ENCODE data around the gene SRPRA. TPM values are rescaled to one million over a fixed set of nuclear protein-coding genes. Genes with fewer than 3 reads are reported as not detected.

Gene SRPRA
- total and polyA plus RNA-seq, 7 donors = 7.8 to 66.5 (median 53.2) TPM

DNA sequence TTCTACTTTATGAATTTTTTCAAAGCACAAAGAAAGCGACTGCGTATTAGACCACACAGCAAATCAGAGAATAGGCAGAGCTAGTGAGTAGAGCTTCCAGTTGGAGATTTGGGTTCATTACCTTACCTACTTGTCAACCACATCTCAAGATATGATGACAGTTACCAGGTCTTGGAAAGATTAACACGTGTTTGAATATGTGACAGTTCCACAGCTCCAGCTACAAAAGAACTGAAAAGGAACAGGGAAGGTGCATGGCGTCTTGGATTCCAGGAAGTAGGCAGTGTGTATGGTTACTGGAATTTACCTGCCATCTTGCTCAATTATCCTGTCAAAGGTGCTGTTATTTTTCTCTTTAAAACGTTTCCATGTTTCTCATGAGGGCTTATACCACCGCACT, 19.5 kb upstream of the SRPRA start:
- Histone ChIP-seq H3K36me3 (peaks cover 10 to 61% (median 23%) of the 10 kb centered on the region in 4 donors), H3K4me3 (no peak overlapping the region), H3K27ac (no peak overlapping the region), H3K9me3 (no peaks in the 10 kb centered on the region), H3K27me3 (no peaks in the 10 kb centered on the region), H3K4me1 (peaks cover 0 to 17% (median 10%) of the 10 kb centered on the region in 4 donors)
- TF ChIP-seq POLR2A (IDR thresholded peaks at IDR 0.05) = no peak
- TF ChIP-seq, protein P1, sequence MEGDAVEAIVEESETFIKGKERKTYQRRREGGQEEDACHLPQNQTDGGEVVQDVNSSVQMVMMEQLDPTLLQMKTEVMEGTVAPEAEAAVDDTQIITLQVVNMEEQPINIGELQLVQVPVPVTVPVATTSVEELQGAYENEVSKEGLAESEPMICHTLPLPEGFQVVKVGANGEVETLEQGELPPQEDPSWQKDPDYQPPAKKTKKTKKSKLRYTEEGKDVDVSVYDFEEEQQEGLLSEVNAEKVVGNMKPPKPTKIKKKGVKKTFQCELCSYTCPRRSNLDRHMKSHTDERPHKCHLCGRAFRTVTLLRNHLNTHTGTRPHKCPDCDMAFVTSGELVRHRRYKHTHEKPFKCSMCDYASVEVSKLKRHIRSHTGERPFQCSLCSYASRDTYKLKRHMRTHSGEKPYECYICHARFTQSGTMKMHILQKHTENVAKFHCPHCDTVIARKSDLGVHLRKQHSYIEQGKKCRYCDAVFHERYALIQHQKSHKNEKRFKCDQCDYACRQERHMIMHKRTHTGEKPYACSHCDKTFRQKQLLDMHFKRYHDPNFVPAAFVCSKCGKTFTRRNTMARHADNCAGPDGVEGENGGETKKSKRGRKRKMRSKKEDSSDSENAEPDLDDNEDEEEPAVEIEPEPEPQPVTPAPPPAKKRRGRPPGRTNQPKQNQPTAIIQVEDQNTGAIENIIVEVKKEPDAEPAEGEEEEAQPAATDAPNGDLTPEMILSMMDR (IDR thresholded peaks at IDR 0.05) = no peak
- TF ChIP-seq EP300 (IDR thresholded peaks at IDR 0.05) = no peak
- intact Hi-C loops (cut with DNase I) = no loop called here
- 89 to 92% methylated on average over 6 of the region's 6 CpGs for whole genome bisulfite sequencing, 2 donors
- no peak for DNase-seq

- no peak overlapping the region for H3K4me3 ChIP-seq
- peak; percentile 78 for DNase-seq
- H3K9me3 ChIP-seq = no peaks in the 10 kb centered on the region
- H3K36me3 ChIP-seq = peaks cover 0 to 29% (median 2%) of the 10 kb centered on the region in 4 donors
- WGBS, 2 donors = 61 to 74% methylated on average over 6 of the region's 6 CpGs
- no peak for TF ChIP-seq POLR2A (IDR thresholded peaks at IDR 0.05)
- TF ChIP-seq, protein P1 (IDR thresholded peaks at IDR 0.05) = no peak
- TF ChIP-seq POLR2AphosphoS5 (IDR thresholded peaks at IDR 0.05) = no peak
- TF ChIP-seq EP300 (IDR thresholded peaks at IDR 0.05) = no peak
- no peaks in the 10 kb centered on the region for H3K27me3 ChIP-seq
- H3K4me1 ChIP-seq = peaks cover 0 to 29% (median 17%) of the 10 kb centered on the region in 4 donors
- intact Hi-C loops (cut with DNase I) = no loop called here
- no peak overlapping the region for H3K27ac ChIP-seq
Observed at GRCh38 chr11:126284829-126285228, 16.1 kb upstream of the SRPRA start.

DNA sequence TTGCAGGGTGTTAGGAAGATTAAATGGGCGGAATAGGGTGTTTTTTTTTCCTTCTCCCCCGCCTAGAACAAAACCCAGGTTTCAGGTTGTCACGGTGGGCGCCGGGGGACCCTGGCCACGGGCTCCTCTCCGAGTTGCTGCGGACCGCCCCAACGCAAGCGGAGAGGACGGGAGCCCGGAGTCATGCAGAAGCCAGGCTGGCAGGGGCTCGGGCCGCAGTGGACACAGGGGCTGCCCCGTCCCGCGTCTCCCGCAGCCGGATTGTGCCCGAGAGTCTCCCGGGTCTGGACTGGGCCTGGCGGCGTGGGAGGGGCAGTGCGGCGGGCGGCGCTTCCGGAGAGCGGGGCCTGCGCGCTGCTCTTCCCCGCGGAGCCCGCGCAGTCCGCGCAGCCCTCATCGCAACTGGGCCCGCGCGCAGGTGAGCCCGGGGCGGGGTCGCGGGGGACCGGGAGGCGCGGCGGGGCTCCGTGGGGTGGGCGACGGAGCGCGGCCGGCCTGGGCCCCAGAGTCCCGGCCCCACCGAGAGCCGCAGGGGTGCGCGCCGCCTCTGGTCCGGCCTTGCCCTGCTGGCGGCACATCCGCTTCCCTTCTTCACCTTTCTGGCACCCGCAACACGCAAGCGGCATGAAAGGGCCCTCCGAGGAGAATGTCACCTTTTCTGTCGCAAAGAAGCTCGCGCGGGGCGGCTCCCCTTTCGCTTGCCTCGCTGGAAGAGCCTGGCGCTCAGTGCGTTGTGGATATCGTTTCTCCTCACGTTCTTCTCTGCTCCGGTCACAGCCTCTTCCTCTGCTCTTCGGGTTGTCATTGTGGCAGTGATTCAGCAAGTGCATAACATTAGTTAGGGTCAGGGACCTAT, 14.3 kb upstream of the SRPRA start, which contains the start of gene TIRAP:
Gene TIRAP, plus strand, starts transcription at position 358 of the 856 bp plus-strand sequence. CDS start 7,802 bp downstream, outside the sequence.
- peaks cover 0 to 16% (median 2%) of the 10 kb centered on the region in 4 donors for H3K36me3 ChIP-seq
- no peaks in the 10 kb centered on the region for H3K9me3 ChIP-seq
- whole genome bisulfite sequencing, 2 donors = 0% methylated on average over 82 of the region's 82 CpGs
- H3K4me1 ChIP-seq = peaks cover 0 to 29% (median 17%) of the 10 kb centered on the region in 4 donors
- intact Hi-C loops (cut with DNase I) = no loop called here
- TF ChIP-seq POLR2AphosphoS5 (IDR thresholded peaks at IDR 0.05) (peak; percentile 35 to 72 (median 60)), POLR2A (IDR thresholded peaks at IDR 0.05) (peak in 1 of 2 donors; percentile 14), EP300 (IDR thresholded peaks at IDR 0.05) (no peak)
- TF ChIP-seq, protein P1 (IDR thresholded peaks at IDR 0.05) = peak in 3 of 4 experiments; percentile 5 to 26 (median 14)
- peak; percentile 86 for DNase-seq
- H3K27ac ChIP-seq = peak within 1 kb of the TSS; percentile 91 to 94 (median 92)
- no peaks in the 10 kb centered on the region for H3K27me3 ChIP-seq
- peak within 1 kb of the TSS; percentile 61 to 92 (median 71) for H3K4me3 ChIP-seq

DNA sequence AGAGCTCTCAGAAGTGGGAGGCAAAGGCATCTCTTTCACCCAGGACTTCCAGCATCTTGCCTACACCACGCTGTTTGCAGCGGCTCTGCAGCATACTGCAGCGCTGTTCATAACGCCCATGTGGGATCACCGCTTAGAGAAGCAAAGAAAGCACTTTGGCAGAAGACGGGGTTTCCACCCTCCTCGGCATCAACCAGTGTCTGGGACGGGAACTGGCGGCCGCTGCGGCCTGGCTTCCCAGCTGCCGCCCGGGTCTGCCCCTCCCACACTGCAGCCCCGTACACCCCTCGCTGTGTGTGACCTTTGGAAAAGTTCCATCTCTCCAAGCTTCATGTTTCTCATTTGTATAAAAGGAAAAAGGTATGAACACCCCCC, 13.7 kb upstream of the SRPRA start:
- peak overlapping the region; percentile 61 to 92 (median 71) for H3K4me3 ChIP-seq
- TF ChIP-seq POLR2A (IDR thresholded peaks at IDR 0.05) = no peak
- TF ChIP-seq, protein P1 (IDR thresholded peaks at IDR 0.05) = no peak
- TF ChIP-seq POLR2AphosphoS5 (IDR thresholded peaks at IDR 0.05) = no peak
- TF ChIP-seq EP300 (IDR thresholded peaks at IDR 0.05) = no peak
- peak; percentile 77 for DNase-seq
- no peaks in the 10 kb centered on the region for H3K27me3 ChIP-seq
- WGBS, 2 donors = 0 to 3% methylated on average over 15 of the region's 15 CpGs
- intact Hi-C loops (cut with DNase I) = no loop called here
- peak overlapping the region; percentile 91 to 94 (median 92) for H3K27ac ChIP-seq
- no peaks in the 10 kb centered on the region for H3K9me3 ChIP-seq
- H3K36me3 ChIP-seq = peaks cover 0 to 16% (median 4%) of the 10 kb centered on the region in 4 donors
- H3K4me1 ChIP-seq = peaks cover 0 to 29% (median 17%) of the 10 kb centered on the region in 4 donors

Data from sigmoid colon (tissue), 7 donors.